GM12801 (cell line): ENCODE data around the gene CPNE8.

Experiments used
- CTCF ChIP-seq: IDR thresholded peaks from one replicate; pipeline ENCODE4 v1.5.1; 2011; ENCODE audit warnings: control low read depth; ENCODE audit not compliant: insufficient read length; ENCODE audit errors: extremely low read depth

The CPNE8 gene

GRCh38 chr12:38639625-38640024 lies 265.8 kb downstream of the CPNE8 start:
- TF ChIP-seq CTCF = no peak

- no peak for TF ChIP-seq CTCF
Observed at GRCh38 chr12:38638401-38638800, 267.0 kb downstream of the CPNE8 start.

DNA sequence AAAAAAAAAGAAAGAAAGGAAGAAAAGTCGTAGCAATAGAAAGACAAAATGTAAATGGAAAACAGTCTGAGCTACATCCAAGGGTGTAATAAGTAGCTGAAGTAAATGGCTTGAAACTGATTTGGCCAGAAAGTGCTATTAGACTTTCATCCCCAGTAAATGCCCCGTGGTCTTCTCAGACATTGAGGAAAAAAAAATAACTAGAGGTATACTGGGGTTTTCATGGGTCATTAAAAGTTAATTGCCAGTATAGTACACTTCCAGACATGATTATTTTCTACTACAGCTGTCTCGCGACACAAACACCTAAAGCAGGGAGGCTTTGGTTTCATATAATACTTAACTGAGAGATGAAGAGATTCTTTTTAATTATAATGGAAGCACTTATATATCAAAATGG lies 271.9 kb downstream of the CPNE8 start:
- TF ChIP-seq CTCF = no peak

DNA sequence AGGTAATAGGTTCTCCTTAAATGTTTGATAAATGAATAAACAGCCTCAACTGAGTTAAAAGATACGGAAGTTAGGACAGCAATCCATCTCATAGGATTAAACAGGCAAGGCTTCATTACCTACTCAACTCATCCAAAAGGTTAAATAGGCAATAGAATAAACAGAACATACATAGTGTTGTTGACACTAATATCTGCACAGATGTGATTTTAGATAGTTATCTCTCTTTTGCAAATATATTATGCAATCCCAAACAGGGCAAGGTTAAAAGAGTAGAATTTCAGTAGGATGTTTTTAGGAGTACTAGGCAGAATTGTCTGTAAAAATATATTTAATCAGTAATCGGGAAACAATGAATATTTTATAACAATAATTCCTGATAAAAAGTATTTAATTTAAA lies 276.3 kb downstream of the CPNE8 start:
- no peak for TF ChIP-seq CTCF

DNA sequence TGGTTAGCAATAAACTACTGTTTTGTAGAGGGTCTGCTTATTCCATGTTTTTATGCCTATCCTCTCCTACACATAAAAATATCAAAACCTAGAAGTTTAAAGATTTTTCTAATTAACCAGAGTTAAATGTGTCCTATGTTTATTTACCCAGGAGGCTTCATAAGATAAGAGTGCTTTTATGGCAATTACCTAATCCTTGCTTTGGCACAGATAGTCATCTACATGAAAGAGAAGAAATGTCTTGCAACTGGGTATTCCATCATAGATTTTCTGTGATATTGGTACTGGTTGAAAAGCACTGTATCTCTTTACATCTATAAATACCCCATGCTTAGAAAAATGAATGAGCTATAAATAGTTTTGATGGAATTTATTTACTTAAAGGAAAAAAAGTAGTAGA lies 277.1 kb downstream of the CPNE8 start:
- no peak for TF ChIP-seq CTCF

DNA sequence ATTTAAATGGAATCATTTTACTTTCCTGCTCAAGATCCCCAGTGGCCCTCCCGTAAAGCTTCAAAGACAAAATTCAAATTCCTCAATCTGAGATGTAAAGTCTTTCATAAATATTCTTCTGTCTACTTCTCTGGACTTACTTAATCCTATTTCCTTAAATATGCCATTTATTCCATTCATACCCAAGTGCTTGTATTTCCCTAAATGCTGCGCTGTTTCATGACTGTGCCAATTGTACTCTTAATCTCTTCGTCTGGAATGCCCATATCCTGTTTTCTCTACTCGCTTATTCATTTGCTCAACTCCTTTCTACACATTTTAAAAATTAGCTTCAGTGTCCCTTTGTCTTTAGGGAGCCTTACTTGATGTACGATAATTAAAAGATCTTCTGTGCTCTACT lies 280.1 kb downstream of the CPNE8 start:
- no peak for TF ChIP-seq CTCF

GRCh38 chr12:38614171-38614570 lies 291.2 kb downstream of the CPNE8 start:
- TF ChIP-seq CTCF = no peak

DNA sequence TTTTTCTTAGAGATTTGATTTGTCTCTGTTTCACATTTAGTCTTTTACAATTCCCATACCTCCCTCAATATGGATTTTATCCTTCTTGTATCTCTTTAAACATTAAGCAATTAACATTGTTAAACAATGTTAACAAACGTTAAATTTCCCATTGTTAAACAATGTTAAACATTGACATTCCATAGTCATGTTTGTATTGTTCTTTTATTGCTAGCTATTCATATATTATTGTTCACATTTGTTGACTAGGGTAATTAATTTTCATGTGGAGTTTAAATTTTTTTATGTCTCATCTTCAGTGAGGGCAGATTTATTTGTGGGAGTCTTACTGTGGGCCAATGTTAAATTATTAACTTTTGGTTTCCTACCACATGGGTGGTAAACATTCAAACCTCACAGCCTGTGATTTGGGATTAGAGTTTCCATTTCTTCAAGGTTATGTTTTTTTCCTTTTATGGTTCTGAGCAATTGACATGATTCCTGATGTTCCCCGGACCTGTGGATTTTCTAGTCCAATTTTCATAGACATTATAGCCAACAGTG lies 294.5 kb downstream of the CPNE8 start:
- no peak for TF ChIP-seq CTCF
